ENCODE measurements around the gene STXBP5.

Gene STXBP5

DNA sequence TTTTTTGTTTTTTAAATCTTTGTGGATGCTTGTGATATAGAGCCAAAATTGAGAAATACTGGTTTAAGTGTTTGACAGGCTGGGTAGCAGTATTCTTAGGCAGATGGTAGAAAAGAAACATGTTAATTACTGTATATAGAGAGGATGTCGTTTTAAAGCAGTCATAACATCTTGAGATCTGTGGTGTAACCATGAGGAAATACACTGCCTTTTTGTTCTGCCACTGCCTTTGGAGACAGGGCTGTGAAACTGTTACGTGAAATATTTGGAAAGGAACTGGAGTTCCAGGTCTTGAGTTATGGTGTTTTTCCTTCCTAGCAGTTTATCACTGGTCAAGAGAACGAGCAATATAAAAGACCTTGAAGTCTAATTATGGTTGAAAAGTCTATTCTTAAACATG is 19.5 kb downstream of the STXBP5 start:
- Histone ChIP-seq H3K4me3 (ENCODE audit: low read depth, low read length) (no peak overlapping the region), H3K4me1 (ENCODE audit: control insufficient read depth, insufficient read depth, low read length) (peaks cover 4% of the 10 kb centered on the region; the same call in 1 of the 2 replicates), H3K9me3 (ENCODE audit: control insufficient read depth, insufficient read depth, low read depth, low read length) (no peaks in the 10 kb centered on the region), H3K36me3 (ENCODE audit: control insufficient read depth in 2 of 2, insufficient read depth in 1 of 2, low read length in 2 of 2) (peaks cover 0 to 1% of the 10 kb centered on the region in 2 experiments; a peak in 2 of 3 replicates), H3K27ac (ENCODE audit: extremely low read depth, low read depth, low read length) (no peak overlapping the region)
- ChIA-PET POLR2A (no interaction called here), CTCF (no interaction called here)
- no peak for TF ChIP-seq ZNF629 (tag by site-specific recombination; IDR thresholded peaks at IDR 0.05)
- no peak for TF ChIP-seq ZNF473 (tag by site-specific recombination; IDR thresholded peaks at IDR 0.05)
- TF ChIP-seq, protein P1, sequence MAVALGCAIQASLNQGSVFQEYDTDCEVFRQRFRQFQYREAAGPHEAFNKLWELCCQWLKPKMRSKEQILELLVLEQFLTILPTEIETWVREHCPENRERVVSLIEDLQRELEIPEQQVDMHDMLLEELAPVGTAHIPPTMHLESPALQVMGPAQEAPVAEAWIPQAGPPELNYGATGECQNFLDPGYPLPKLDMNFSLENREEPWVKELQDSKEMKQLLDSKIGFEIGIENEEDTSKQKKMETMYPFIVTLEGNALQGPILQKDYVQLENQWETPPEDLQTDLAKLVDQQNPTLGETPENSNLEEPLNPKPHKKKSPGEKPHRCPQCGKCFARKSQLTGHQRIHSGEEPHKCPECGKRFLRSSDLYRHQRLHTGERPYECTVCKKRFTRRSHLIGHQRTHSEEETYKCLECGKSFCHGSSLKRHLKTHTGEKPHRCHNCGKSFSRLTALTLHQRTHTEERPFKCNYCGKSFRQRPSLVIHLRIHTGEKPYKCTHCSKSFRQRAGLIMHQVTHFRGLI (tag by site-specific recombination; IDR thresholded peaks at IDR 0.05), result no peak
- TF ChIP-seq ZBTB8A (tag by site-specific recombination; IDR thresholded peaks at IDR 0.05), result no peak
- TF ChIP-seq, protein P2, sequence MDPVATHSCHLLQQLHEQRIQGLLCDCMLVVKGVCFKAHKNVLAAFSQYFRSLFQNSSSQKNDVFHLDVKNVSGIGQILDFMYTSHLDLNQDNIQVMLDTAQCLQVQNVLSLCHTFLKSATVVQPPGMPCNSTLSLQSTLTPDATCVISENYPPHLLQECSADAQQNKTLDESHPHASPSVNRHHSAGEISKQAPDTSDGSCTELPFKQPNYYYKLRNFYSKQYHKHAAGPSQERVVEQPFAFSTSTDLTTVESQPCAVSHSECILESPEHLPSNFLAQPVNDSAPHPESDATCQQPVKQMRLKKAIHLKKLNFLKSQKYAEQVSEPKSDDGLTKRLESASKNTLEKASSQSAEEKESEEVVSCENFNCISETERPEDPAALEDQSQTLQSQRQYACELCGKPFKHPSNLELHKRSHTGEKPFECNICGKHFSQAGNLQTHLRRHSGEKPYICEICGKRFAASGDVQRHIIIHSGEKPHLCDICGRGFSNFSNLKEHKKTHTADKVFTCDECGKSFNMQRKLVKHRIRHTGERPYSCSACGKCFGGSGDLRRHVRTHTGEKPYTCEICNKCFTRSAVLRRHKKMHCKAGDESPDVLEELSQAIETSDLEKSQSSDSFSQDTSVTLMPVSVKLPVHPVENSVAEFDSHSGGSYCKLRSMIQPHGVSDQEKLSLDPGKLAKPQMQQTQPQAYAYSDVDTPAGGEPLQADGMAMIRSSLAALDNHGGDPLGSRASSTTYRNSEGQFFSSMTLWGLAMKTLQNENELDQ (tag by site-specific recombination; IDR thresholded peaks at IDR 0.05; ENCODE audit: low read depth), result no peak
- TF ChIP-seq KLF8 (tag by site-specific recombination; IDR thresholded peaks at IDR 0.05), result no peak
- TF ChIP-seq ZNF664 (tag by site-specific recombination; IDR thresholded peaks at IDR 0.05), result no peak
- no peak for TF ChIP-seq ZNF274 (IDR thresholded peaks at IDR 0.05; ENCODE audit: low read length)
- no peak for TF ChIP-seq ZNF274 (tag by site-specific recombination; IDR thresholded peaks at IDR 0.05; ENCODE audit: borderline replicate concordance)
- no peak for TF ChIP-seq ZNF514 (tag by site-specific recombination; IDR thresholded peaks at IDR 0.05)
- no peak for TF ChIP-seq ZFP37 (tag by site-specific recombination; IDR thresholded peaks at IDR 0.05)
- no peak for TF ChIP-seq ZBTB20 (tag by site-specific recombination; IDR thresholded peaks at IDR 0.05)
- TF ChIP-seq ZNF48 (tag by site-specific recombination; IDR thresholded peaks at IDR 0.05), result no peak
- TF ChIP-seq OVOL3 (tag by site-specific recombination; IDR thresholded peaks at IDR 0.05), result no peak
- TF ChIP-seq, protein P3, sequence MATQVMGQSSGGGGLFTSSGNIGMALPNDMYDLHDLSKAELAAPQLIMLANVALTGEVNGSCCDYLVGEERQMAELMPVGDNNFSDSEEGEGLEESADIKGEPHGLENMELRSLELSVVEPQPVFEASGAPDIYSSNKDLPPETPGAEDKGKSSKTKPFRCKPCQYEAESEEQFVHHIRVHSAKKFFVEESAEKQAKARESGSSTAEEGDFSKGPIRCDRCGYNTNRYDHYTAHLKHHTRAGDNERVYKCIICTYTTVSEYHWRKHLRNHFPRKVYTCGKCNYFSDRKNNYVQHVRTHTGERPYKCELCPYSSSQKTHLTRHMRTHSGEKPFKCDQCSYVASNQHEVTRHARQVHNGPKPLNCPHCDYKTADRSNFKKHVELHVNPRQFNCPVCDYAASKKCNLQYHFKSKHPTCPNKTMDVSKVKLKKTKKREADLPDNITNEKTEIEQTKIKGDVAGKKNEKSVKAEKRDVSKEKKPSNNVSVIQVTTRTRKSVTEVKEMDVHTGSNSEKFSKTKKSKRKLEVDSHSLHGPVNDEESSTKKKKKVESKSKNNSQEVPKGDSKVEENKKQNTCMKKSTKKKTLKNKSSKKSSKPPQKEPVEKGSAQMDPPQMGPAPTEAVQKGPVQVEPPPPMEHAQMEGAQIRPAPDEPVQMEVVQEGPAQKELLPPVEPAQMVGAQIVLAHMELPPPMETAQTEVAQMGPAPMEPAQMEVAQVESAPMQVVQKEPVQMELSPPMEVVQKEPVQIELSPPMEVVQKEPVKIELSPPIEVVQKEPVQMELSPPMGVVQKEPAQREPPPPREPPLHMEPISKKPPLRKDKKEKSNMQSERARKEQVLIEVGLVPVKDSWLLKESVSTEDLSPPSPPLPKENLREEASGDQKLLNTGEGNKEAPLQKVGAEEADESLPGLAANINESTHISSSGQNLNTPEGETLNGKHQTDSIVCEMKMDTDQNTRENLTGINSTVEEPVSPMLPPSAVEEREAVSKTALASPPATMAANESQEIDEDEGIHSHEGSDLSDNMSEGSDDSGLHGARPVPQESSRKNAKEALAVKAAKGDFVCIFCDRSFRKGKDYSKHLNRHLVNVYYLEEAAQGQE (tag by site-specific recombination; IDR thresholded peaks at IDR 0.05), result no peak
- TF ChIP-seq ZNF623 (tag by site-specific recombination; IDR thresholded peaks at IDR 0.05), result no peak
- no peak for TF ChIP-seq YY2 (tag by site-specific recombination; IDR thresholded peaks at IDR 0.05)
- TF ChIP-seq KLF1 (tag by site-specific recombination; IDR thresholded peaks at IDR 0.05), result no peak

DNA sequence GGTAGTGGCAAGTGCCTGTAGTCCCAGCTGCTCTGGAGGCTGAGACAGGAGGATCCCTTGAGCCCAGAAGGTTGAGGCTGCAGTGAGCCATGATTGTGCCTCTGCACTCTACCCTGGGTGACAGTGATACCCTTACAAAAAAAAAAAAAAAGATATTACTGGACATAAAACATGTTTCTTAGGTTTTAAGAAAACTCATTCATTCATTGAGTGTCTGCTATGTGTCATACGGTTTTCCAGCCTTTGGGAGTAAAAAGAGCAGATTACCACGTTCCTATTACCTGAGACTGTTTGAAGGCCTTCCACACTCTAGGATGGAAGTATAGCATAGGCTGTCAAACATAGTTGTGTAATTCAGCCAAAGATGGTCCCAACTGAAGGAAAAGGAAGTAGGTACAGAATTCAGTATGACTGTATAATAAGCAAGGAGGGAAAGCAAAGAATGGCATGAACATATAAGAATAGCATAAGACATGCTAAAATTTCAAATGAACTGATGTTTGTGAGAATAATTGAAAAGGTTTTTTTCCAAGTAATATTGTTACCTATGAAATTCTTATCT is 22.0 kb downstream of the STXBP5 start:
- Histone ChIP-seq H3K4me3 (ENCODE audit: low read depth, low read length) (no peak overlapping the region), H3K4me1 (ENCODE audit: control insufficient read depth, insufficient read depth, low read length) (peaks cover 4% of the 10 kb centered on the region; the same call in 1 of the 2 replicates), H3K9me3 (ENCODE audit: control insufficient read depth, insufficient read depth, low read depth, low read length) (no peaks in the 10 kb centered on the region), H3K36me3 (ENCODE audit: control insufficient read depth in 2 of 2, insufficient read depth in 1 of 2, low read length in 2 of 2) (no peaks in the 10 kb centered on the region; a peak in 1 of 3 replicates), H3K27ac (ENCODE audit: extremely low read depth, low read depth, low read length) (no peak overlapping the region)
- ChIA-PET POLR2A (no interaction called here), CTCF (interaction anchor here (0.6 kb wide), 1 partner anchor 60 kb away, joined by 3 read pairs; no protein-coding TSS in a partner anchor)
- TF ChIP-seq ZNF621 (tag by site-specific recombination; IDR thresholded peaks at IDR 0.05), result no peak
- TF ChIP-seq ZSCAN30 (tag by site-specific recombination; IDR thresholded peaks at IDR 0.05), result no peak
- TF ChIP-seq, protein P4, sequence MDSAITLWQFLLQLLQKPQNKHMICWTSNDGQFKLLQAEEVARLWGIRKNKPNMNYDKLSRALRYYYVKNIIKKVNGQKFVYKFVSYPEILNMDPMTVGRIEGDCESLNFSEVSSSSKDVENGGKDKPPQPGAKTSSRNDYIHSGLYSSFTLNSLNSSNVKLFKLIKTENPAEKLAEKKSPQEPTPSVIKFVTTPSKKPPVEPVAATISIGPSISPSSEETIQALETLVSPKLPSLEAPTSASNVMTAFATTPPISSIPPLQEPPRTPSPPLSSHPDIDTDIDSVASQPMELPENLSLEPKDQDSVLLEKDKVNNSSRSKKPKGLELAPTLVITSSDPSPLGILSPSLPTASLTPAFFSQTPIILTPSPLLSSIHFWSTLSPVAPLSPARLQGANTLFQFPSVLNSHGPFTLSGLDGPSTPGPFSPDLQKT (IDR thresholded peaks at IDR 0.05; ENCODE audit: borderline replicate concordance, low read depth, low read length), result no peak
- TF ChIP-seq ZNF37A (tag by site-specific recombination; IDR thresholded peaks at IDR 0.05), result no peak
- TF ChIP-seq, protein P5, sequence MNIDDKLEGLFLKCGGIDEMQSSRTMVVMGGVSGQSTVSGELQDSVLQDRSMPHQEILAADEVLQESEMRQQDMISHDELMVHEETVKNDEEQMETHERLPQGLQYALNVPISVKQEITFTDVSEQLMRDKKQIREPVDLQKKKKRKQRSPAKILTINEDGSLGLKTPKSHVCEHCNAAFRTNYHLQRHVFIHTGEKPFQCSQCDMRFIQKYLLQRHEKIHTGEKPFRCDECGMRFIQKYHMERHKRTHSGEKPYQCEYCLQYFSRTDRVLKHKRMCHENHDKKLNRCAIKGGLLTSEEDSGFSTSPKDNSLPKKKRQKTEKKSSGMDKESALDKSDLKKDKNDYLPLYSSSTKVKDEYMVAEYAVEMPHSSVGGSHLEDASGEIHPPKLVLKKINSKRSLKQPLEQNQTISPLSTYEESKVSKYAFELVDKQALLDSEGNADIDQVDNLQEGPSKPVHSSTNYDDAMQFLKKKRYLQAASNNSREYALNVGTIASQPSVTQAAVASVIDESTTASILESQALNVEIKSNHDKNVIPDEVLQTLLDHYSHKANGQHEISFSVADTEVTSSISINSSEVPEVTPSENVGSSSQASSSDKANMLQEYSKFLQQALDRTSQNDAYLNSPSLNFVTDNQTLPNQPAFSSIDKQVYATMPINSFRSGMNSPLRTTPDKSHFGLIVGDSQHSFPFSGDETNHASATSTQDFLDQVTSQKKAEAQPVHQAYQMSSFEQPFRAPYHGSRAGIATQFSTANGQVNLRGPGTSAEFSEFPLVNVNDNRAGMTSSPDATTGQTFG (tag by site-specific recombination; IDR thresholded peaks at IDR 0.05; ENCODE audit: borderline replicate concordance), result no peak
- no peak for TF ChIP-seq ZNF433 (tag by site-specific recombination; IDR thresholded peaks at IDR 0.05; ENCODE audit: low read depth)
- TF ChIP-seq SETDB1 (IDR thresholded peaks at IDR 0.05; ENCODE audit: insufficient read length, low read length), result no peak
- TF ChIP-seq ZBTB21 (tag by site-specific recombination; IDR thresholded peaks at IDR 0.05), result no peak

Measured in HEK293 (cell line).